ENCODE measurements around the gene EFHC1. TPM values are rescaled to one million over a fixed set of nuclear protein-coding genes. Genes with fewer than 3 reads are reported as not detected.

EFHC1 gene
- total RNA-seq, 1 experiment from 2014 or later: 24.6 TPM

DNA sequence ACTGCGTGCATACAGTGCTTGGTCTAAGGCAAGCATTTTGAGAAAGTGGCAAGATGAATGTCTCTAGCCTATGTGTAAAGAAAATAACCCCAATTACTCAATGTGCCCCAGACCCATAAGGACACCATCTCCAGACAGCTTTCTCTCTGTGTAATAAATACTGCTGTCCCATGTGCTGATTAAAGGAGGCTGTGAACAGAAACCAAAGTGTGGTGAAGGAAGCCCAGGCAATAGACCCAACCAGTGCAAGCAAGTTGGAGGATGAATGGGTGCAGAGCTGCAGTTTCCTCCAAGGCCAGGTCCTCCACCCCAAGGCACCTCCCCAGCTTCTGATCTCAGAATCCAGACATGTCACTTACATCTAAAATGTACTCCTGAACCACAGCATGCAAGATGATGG is 96.1 kb downstream of the EFHC1 start:
- Histone ChIP-seq H3K4me3 (ENCODE audit: low read depth in 2 of 2, low read length in 2 of 2) (no peak overlapping the region), H3K36me3 (ENCODE audit: control insufficient read depth, insufficient read depth, low read length) (peaks cover 7% of the 10 kb centered on the region), H3K27me3 (ENCODE audit: control insufficient read depth, insufficient read depth, low read length) (no peaks in the 10 kb centered on the region), H3K27ac (ENCODE audit: low read length) (peak overlapping the region; percentile 98), H3K9me3 (ENCODE audit: control insufficient read depth, insufficient read depth, low read depth, low read length) (no peaks in the 10 kb centered on the region), H3K4me1 (ENCODE audit: control insufficient read depth, insufficient read depth, low read length) (peaks cover 50% of the 10 kb centered on the region)
- no peak for TF ChIP-seq TCF7L2 (IDR thresholded peaks at IDR 0.05; ENCODE audit: low read depth, low read length)
- TF ChIP-seq, protein P1, sequence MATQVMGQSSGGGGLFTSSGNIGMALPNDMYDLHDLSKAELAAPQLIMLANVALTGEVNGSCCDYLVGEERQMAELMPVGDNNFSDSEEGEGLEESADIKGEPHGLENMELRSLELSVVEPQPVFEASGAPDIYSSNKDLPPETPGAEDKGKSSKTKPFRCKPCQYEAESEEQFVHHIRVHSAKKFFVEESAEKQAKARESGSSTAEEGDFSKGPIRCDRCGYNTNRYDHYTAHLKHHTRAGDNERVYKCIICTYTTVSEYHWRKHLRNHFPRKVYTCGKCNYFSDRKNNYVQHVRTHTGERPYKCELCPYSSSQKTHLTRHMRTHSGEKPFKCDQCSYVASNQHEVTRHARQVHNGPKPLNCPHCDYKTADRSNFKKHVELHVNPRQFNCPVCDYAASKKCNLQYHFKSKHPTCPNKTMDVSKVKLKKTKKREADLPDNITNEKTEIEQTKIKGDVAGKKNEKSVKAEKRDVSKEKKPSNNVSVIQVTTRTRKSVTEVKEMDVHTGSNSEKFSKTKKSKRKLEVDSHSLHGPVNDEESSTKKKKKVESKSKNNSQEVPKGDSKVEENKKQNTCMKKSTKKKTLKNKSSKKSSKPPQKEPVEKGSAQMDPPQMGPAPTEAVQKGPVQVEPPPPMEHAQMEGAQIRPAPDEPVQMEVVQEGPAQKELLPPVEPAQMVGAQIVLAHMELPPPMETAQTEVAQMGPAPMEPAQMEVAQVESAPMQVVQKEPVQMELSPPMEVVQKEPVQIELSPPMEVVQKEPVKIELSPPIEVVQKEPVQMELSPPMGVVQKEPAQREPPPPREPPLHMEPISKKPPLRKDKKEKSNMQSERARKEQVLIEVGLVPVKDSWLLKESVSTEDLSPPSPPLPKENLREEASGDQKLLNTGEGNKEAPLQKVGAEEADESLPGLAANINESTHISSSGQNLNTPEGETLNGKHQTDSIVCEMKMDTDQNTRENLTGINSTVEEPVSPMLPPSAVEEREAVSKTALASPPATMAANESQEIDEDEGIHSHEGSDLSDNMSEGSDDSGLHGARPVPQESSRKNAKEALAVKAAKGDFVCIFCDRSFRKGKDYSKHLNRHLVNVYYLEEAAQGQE (IDR thresholded peaks at IDR 0.05; ENCODE audit: insufficient read depth in 1 of 2, low read depth in 2 of 2, low read length in 1 of 2): peak; percentile 17 to 52; a peak in 2 of 4 replicates
- CTCF ChIA-PET: no interaction called here
- in situ Hi-C loops (cut with HindIII; ENCODE audit: low pct_unique_long_range_greater_than_20kb, low sequenced_read_pairs) (no loop called here), intact Hi-C loops (cut with micrococcal nuclease; ENCODE audit: unreplicated experiment) (loop anchor here (5.0 kb wide), 1 partner anchor 61 kb away; the partner anchor contains the start of gene TRAM2)
- DNase-seq (ENCODE audit: low read depth, low spot score) (no peak), ATAC-seq (no peak)
- BruUV-seq (replicated peaks): no TSS peak
- POLR2A ChIA-PET: no interaction called here

DNA sequence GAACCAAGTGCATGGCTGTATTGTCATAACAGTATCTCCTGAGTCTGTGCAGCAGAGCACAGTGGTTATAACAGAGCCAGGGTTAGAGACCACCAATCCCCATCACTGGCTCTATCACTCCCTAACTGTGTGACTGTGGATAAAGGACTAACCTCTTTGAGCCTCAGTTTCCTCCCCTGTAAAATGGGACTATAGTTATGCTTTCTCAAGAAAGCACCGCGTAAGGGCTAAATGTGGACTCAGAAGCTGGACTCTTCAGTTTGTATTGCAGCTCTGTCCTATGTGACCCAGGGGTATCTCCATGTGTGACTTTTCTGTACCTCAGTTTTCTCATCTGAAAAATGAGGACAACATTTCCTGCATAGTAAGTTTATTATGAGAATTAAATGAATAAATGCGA is 96.8 kb downstream of the EFHC1 start:
- Histone ChIP-seq H3K9me3 (ENCODE audit: control insufficient read depth, insufficient read depth, low read depth, low read length) (no peaks in the 10 kb centered on the region), H3K27me3 (ENCODE audit: control insufficient read depth, insufficient read depth, low read length) (no peaks in the 10 kb centered on the region), H3K4me1 (ENCODE audit: control insufficient read depth, insufficient read depth, low read length) (peaks cover 56% of the 10 kb centered on the region), H3K4me3 (ENCODE audit: low read depth in 2 of 2, low read length in 2 of 2) (no peak overlapping the region), H3K36me3 (ENCODE audit: control insufficient read depth, insufficient read depth, low read length) (peaks cover 7% of the 10 kb centered on the region), H3K27ac (ENCODE audit: low read length) (peak overlapping the region; percentile 98)
- DNase-seq (ENCODE audit: low read depth, low spot score): no peak
- ChIA-PET CTCF (no interaction called here), POLR2A (no interaction called here)
- intact Hi-C loops (cut with micrococcal nuclease; ENCODE audit: unreplicated experiment) (loop anchor here (5.0 kb wide), 1 partner anchor 60 kb away; the partner anchor contains the start of gene TRAM2), in situ Hi-C loops (cut with HindIII; ENCODE audit: low pct_unique_long_range_greater_than_20kb, low sequenced_read_pairs) (no loop called here)
- ATAC-seq: no peak
- TF ChIP-seq SIN3A (IDR thresholded peaks at IDR 0.05; ENCODE audit: borderline replicate concordance, insufficient read depth, low read depth, low read length) (no peak), POLR2AphosphoS5 (IDR thresholded peaks at IDR 0.05; ENCODE audit: low read depth, low read length) (no peak), TCF7L2 (IDR thresholded peaks at IDR 0.05; ENCODE audit: low read depth, low read length) (no peak)
- TF ChIP-seq, protein P1 (IDR thresholded peaks at IDR 0.05; ENCODE audit: insufficient read depth in 1 of 2, low read depth in 2 of 2, low read length in 1 of 2): no peak
- TF ChIP-seq, protein P2, sequence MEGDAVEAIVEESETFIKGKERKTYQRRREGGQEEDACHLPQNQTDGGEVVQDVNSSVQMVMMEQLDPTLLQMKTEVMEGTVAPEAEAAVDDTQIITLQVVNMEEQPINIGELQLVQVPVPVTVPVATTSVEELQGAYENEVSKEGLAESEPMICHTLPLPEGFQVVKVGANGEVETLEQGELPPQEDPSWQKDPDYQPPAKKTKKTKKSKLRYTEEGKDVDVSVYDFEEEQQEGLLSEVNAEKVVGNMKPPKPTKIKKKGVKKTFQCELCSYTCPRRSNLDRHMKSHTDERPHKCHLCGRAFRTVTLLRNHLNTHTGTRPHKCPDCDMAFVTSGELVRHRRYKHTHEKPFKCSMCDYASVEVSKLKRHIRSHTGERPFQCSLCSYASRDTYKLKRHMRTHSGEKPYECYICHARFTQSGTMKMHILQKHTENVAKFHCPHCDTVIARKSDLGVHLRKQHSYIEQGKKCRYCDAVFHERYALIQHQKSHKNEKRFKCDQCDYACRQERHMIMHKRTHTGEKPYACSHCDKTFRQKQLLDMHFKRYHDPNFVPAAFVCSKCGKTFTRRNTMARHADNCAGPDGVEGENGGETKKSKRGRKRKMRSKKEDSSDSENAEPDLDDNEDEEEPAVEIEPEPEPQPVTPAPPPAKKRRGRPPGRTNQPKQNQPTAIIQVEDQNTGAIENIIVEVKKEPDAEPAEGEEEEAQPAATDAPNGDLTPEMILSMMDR (IDR thresholded peaks at IDR 0.05): no peak
- no TSS peak for BruUV-seq (replicated peaks)

Data from Panc1 (cell line).